ENCODE data around the gene TRIM24.
"Not testable (repeated sequence)": the region's sequence is repeated elsewhere in the genome, so short reads cannot be mapped to it uniquely, and the experiment has no call there.

The TRIM24 gene

DNA sequence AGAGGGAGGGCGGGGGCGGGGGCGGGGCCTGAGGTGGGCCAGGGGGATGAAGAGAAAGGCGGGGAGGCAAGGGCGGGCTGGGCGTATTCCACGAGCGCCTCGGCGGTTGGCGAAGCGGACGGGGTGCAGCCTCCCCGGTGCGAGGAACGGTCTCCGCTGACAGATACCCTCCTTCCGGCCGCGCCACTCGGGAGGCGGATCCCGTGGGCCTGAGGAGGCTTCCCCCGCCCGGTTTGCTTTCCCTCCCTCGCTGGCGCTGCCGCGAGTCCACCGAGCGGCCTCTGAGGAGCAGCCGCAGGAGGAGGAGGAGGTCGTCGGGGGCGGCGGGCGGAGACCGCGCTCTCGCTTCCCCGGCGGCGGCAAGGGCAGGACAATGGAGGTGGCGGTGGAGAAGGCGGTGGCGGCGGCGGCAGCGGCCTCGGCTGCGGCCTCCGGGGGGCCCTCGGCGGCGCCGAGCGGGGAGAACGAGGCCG lies at the start of gene TRIM24:
TRIM24 (plus strand) TSS at position 84 of the 473 bp plus-strand sequence; CDS start at position 374, 290 bp downstream.
- FAIRE-seq: no peak

DNA sequence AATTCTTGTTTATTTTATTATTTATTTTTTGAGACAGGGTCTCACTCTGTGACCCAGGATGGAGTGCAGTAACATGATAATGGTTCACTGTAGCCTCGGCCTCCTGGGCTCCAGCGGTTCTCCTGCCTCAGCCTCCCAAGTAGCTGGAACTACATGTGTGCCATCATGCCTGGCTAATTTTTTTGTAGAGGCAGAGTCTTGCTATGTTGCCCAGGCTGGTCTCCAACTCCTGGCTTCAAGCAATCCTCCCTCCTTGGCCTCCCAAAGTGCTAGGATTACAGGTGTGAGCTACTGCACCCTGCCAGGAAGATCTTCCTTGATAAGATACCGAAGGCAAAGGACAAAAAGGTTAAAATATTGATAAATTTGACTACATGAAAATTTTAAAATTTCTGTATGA lies 48.0 kb upstream of the TRIM24 start:
- FAIRE-seq: not testable (repeated sequence)

DNA sequence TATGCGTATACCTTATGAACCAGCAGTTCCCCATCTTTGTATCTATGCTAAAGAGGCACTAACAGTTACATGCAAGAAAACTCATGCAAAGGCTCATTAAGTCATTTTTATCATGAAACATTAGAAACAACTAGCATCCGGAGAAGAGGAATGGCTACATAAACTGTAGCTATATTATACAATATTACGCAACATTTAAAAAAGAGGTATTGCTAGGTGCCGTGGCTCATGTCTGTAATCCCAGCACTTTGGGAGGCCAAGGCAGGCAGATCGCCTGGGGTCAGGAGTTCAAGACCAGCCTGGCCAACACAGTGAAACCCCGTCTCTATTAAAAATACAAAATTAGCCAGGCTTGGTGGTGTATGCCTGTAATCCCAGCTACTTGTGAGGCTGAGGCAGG lies 47.1 kb upstream of the TRIM24 start:
- FAIRE-seq: not testable (repeated sequence)

DNA sequence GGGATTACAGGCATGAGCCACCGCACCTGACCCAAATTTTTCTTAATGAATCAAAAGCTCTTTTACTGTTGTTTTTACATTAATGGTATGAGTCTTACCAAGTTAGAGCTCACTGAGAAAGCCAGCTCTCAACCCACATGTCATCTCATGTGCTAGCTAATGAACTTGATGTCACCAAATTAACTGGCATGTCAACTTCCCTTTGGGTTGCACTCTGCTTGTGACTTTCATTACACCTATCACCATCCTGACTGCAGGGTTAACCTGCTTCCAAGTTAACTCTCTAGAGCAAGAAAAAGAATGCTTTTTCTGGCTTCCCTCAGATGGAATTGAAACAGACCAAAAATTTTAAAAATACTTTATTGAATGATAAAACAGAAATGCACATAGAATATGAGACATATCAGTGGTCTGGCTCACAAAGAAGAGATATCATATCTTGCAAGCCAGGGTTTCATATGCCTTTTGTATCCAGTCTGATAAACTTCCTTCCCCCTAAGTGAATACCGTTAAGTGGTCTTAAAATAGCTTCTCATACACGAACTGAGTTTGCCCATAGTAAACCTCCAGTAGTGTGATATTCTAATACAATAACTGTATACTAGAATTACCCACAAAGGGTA lies 42.9 kb upstream of the TRIM24 start:
- no peak for FAIRE-seq

DNA sequence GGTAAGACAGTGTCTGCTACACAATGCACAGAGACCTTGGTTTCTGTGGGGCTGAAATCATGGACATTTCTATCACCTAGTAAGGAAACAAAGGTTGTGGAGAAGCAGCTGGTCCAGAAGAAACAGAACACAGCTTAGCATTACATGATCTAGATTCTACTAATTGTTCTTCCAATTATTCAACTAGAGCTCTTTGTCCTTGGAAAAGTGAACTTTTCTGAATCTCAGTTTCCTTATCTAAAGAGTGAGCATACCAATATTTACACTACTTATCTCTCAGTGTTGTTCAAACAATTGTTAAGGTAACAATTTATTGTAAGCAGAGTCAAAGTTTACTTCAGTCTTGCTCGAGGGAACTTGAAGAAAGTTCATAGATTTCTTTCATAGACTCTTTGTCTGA lies 42.3 kb upstream of the TRIM24 start:
- FAIRE-seq: no peak

DNA sequence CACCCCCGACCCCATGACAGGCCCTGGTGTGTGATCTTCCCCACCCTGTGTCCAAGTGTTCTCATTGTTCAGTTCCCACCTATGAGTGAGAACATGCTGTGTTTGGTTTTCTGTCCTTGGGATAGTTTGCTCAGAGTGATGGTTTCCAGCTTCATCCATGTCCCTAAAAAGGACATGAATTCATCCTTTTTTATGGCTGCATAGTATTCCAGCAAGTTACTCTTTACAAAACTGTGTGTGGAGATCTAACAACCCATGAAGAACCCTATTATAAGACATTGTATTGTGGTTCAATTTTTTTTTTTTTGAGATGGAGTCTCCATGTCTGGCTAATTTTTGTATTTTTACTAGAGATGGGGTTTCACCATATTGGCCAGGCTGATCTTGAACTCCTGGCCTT lies 41.7 kb upstream of the TRIM24 start:
- not testable (repeated sequence) for FAIRE-seq

DNA sequence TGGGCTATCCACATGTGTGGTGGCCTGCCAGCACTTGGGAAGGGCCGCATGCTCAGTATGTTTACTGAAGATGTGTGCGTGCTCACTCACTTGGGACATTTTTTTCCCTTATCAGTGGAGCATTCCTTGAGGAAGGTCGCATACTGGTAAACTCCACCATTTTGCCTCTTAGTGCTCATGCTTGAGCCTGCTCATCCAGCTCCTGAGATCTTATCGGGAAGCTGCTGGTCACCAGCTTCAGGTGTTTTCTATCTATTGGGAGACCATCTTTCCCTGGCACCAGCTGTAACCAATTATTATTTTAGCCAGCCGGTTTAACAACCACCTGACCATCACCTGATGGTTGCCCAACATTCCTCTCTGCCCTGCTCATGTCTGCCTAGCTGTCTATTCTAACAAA lies 35.0 kb upstream of the TRIM24 start:
- FAIRE-seq: no peak

DNA sequence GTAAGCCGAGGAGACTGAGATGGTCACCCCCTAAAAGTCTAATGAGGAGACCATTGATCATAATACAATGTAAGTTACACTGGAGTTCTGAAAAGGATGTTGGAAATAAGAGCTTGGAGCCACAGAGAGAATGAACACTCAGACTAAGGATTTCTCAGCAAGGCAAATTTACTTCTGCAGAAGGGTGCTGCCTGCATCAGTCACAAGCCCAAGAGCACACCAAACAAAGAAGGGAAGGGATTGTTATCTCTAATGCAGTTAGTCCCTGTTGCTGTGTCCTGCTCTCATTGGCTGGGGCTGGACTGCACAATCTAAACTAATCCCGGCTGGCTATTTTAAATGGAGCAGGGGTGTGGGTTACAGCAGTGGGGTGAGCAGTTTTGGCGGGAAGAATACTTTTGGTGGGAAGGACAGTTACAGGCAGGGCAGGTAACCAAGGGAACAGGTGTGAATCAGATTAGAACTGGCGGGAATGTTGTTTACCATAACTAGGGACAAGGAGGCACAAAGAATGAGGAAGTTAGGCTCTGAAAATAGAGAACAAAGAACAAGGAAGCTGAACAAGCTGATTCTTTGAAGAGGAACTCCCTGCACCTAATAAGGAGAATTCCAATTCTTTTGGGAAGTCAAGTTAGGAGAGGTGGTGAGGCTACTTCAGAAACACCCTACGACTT lies 30.3 kb upstream of the TRIM24 start:
- no peak for FAIRE-seq

DNA sequence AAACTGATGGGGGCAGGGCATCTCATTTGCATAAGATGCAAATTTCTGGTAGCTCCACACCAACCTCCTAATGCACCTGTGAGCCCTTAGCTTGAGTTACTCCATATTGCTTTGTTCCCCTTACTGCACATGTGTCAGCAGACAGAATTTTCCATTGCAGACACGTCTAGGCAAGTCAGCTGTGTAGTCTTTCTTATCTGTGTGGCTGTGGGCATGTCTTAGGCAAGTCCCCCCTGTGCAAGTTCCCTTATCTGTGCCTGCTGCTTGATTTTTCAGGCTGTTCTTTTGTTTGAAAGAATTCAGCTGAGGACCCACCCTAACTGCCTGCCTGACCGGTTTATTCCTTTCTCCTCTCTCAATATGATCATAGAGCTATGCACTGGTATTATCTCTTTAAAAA lies 28.5 kb upstream of the TRIM24 start:
- FAIRE-seq: no peak

DNA sequence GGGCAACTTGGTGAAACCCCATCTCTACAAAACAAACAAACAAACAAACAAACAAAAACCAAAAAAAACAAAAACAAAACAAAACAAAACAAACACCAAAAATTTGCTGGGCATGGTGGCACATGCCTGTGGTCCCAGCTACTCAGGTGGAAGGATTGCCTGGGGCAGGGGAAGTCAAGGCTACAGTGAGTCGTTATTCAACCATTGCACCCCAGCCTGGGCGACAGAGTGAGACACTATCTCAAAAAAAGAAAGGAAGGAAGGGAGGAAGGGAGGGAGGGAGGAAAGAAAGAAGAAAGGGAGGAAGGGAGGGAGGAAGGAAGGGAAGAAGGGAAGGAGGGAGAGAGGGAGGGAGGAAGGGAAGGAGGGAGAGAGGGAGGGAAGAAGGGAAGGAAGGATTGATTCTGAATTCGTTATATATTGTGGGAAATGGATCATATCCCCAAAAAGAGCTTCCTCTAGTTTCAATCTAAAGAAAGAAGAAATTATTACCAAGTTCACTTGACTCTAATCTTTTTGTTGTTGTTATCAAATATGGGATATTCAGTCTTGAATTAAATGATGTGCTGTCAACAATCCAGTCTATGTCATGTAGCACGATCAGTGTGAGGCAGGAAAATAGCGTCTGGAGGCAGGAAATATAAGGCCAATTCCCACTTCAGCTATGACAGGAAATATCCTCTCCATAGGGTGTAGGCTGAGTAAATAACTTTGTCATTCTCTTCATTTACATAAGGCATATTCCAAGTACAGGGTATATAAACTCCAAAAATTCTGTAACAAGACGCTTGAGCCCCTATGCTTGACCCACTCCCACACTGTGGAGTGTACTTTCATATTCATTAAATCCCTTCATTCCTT lies 26.2 kb upstream of the TRIM24 start:
- no peak for FAIRE-seq

DNA sequence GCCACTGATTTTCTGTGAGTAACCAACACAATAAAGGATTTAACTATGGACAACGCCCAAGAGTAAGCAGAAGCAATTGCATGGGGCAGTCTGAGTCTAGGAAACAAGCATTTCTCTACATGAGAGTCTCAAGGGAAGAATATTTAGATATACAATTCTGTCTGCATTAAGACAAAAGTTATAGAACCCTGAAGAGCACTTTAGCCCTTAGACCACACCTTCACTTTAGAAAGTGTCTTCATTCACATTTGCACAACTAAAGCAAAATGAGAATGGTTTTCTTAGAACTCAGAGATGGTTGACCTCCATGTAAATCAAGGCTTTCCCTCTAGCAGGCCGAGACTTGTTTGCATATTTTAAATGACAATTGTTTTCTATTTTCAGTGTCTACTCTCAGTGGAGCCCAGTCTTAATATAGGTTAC lies 25.5 kb upstream of the TRIM24 start:
- FAIRE-seq: no peak

DNA sequence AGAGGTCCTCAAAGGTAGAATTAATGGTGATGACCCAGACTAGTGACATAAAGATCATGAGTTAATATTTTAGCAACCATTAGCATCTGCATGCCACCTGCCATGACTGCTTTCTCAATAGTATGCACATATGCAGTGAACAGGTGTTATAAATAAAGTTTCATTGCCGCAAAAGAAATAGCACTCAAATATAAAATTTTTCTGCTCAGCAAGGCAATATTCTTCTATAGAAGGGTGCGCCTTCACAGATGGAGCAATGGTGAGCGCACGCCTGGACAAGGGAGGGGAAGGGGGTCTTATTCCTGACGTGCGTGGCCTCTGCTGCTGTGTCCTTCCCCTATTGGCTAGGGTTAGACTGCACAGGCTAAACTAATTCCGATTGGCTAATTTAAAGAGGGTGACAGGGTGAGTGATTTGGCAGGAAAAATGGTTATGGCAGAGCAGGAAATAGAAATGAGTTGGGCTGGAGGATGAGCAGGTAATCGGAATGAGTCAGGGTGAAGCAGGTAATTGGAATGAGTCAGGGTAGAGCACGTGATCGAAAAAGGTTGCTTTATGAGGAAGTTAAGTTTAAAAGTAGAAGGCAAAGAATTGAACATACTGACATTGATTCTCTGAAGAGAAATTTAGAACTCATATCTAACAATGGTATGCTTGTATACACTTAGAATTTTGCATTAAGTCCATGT lies 24.7 kb upstream of the TRIM24 start:
- FAIRE-seq: no peak

DNA sequence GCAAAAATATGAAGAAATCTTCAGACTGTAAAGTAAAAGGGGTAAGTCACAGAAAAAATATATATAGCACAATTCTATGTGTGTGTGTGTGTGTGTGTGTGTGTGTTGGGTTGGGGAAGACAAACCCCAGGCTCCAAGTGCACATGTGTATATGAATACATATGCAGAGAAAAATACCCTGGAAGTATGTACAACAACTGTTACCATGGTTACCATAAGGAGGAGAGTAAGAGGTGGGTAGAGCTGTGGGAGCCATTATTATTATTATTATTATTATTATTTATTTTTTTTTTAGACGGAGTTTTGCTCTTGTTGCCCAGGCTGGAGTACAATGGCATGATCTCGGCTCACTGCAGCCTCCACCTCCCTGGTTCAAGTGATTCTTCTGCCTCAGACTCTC lies 23.7 kb upstream of the TRIM24 start:
- no peak for FAIRE-seq

DNA sequence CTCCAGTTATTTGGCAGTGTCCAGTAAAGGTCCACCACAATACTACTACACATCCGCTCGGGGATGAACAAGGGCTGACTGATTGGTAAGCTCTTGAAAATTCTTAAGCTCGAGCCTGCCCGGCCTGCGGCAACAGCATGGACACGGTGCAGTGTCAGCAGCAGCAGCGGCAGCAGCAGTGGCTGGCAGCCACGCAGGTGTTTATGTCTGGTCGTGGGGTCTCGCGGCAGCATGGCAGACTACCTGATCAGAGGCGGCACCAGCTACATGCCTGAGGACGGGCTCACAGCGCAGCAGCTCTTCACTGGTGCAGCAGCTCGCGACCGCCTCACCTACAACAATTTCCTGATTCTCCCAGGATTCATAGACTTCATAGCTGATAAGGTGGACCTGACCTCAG lies 19.6 kb upstream of the TRIM24 start:
- FAIRE-seq: no peak

DNA sequence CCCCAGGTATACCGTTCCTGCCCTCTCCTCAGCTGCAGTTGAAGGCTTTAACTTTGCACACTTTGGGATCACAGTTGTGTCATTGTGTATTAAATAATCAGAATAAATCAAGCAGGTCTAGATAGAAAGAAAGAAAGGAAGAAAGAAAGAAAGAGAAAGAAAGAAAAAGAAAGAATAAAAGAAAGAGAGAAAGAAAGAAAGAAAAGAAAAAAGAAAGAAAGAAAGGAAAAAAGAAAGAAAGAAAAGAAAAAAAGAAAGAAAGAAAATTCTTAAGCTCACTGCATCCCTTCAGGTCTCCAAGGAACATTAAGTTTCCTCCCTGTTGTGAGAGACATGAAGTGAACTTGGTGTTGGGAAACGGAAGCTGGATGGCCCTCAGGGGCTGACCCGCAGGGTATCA lies 17.2 kb upstream of the TRIM24 start:
- FAIRE-seq: no peak

DNA sequence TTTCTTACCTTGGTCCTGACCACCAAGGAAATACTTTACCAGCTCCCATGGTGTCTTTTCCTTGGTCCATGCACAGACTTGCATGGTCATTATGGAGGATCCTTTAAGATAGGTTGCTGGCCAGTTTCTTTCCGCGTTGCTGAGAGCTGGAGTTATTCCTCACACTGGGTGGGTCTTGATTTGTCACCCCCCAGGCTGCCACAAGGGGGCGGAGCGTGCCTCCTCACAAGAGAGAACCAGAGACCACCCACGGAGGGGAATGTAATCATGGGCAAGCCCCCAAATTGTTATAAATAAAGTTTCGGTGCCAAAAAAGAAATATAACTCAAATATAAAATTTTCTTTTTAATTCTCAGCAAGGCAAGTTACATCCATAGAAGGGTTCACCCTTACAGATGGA lies 10.5 kb upstream of the TRIM24 start:
- FAIRE-seq: no peak

DNA sequence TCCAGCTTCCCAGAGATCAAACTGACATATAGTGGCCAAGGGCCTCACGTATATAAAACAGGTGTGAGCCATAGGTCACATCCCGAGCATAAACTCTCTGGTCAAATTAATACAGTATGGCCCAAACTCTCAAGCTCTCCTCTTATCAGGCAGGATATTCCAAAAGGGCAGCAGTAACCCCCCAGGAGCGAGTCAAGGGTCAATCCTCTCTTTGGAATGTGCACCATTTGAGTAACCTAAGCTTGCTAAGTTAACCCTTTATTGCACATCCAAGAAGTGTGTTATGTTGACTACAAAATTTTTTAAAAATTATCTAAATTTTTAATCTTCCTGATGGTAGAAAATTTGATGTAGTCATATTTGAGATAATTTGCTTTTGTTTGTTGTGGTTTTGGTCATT lies 4.5 kb upstream of the TRIM24 start:
- FAIRE-seq: no peak

DNA sequence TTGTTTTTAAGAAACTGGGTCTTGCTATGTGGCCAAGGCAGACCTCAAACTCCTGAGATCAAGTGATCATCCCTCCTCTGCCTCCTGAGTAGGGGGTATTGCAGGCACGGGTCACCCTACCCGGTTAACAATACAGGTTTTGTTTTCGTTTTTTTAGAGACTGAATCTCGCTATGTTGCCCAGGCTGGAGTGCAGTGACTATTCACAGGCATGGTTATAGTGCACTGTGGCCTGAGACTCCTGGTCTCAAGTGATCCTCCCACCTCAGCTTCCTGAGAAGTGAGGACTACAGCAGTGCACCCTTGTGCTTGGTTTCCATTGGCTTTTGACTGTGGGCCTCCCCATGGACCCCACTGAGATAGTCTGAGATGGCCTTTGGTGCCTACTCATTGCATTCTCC lies 3.8 kb upstream of the TRIM24 start:
- FAIRE-seq: no peak

DNA sequence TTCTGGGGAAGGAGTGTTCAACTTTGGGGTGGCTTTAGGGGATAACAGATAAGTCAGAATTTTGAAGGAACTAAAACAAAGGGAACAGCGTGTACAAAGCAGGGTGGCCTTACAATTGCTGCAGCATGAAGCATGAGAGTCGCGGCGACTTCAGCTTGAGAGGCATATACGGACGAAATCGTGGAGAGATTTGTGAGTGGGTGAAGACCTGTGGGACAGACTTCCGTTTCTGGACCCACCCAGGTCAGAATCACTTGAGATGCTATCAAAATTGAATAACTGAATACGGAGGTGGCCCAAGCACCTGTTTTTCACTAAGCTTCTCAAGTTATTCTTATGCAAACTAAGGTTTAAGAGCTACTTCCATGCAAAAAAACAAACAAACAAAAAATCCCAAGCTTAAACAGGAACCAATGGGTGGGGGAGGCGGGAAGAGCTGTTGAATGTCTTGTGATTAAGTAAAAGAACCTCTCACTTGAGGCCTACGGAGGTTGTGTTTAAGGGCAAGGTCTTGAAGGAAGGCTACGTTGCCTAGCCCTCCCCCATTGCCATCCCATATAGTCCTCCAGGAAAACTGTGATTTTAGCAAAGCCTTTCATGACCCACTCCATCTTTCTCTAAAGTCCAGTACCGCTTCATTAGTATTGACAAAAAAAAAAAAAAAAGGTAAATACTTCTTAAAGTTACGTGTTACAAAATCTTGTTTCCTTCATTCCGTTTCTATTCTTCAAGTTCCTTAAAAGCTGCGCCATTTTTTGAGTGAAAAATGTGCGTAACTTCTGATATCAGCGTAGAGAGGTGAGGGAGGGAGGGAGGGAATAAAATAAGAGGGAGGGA lies 1.3 kb upstream of the TRIM24 start:
- no peak for FAIRE-seq

DNA sequence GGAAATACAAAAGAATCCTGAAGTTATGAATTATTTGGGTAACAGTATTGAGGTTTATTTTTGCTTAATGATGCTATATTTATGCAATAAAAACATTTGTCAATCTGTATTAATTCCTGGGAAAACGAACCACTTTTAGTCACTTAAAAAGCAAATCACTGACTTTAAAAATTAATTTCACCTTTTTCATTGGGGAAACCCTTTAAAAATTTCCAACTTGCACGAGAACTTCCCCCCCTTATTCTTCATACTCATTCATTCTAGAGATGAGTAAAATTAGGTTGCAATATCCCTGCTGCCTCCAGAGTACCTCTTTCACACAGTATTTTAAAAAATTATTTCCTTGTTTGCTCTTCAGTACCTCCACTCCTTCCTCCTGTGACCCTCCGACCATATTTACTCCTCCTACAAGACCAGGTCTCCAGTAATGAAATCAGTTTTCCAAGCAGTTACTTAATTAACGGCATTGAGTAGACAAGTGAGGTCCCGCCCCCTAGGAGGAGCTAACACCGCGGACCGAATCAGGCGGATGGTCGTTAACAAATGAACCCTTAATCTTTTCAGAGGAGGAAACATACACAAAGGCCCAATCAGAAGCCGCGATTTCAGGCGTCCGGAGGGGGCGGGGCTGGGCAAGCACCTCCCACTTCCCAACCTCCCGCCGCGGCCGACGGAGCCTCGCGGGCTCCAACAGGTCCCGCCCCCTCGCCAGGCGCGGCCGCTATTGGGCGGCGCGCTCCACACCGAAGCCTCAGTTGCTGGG lies 465 bp upstream of the TRIM24 start:
- peak; percentile 91 for FAIRE-seq
